ENCODE measurements around the gene PHACTR3.
"Not testable (repeated sequence)": the region's sequence is repeated elsewhere in the genome, so short reads cannot be mapped to it uniquely, and the experiment has no call there.

PHACTR3 gene

GRCh38 chr20:59850018-59850641, 245.8 kb downstream of the PHACTR3 start:
- no peak for DNase-seq (ENCODE audit: low read depth, low spot score)

GRCh38 chr20:59856526-59856925, 252.2 kb downstream of the PHACTR3 start:
- DNase-seq (ENCODE audit: low read depth, low spot score), result not testable (repeated sequence)

- DNase-seq (ENCODE audit: low read depth, low spot score), result not testable (repeated sequence)
Measured at GRCh38 chr20:59856941-59857340, 252.6 kb downstream of the PHACTR3 start.

DNA sequence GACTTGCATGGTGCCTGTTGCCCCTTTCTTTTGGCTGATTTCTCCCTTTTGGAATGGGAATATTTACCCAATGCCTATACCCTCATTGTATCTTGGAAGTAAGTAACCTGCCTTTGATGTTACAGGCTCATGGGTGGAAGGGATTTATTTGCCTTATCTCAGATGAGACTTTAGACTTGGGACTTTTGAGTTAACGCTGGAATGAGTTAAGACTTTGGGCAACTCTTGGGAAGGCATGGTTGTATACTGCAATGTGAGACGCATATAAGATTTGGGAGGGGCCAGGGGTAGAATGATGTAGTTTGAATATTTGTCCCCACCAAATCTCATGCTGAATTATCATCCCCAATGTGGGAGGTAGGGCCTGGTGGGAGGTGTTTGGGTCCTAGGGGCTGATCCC, 253.6 kb downstream of the PHACTR3 start:
- no peak for DNase-seq (ENCODE audit: low read depth, low spot score)

DNA sequence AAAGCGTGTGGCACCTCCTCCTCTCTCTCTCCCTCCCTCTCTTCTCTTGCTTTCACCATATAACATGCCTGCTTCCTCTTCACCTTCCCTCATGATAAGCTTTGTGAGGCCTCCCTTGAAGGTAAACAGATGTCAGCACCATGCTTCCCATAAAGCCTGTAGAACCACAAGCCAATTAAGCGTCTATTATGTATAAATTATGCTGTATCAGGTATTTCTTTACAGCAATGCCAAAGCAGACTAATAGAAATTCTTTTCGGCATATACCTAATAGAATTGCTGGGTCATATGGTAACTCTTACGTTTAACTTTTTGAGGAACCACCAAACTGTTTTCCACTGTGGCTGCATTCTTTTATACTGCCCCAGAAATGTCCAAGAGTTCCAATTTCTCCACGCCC, 254.1 kb downstream of the PHACTR3 start:
- no peak for DNase-seq (ENCODE audit: low read depth, low spot score)

GRCh38 chr20:59861401-59861800, 257.1 kb downstream of the PHACTR3 start:
- DNase-seq (ENCODE audit: low read depth, low spot score), result no peak

DNA sequence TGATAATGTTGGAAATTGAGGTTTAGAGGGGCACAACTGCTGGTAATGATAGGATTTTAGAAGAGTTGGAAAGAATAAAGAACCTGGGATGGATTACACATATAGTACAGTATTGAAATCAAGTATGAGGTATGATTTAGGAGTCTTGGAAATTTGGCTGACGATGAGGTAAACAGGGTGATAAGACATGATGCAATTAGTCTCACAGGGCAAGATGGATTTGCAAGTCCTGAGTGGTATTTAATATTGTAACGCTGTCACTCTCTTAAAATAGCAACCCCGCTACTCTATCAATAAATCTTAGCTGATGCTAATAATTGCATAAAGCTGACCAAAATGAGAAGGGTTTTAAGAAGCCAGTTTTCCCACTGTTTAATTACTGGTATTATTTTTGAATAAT, 258.7 kb downstream of the PHACTR3 start:
- DNase-seq (ENCODE audit: low read depth, low spot score), result no peak

- no peak for DNase-seq (ENCODE audit: low read depth, low spot score)
Measured at GRCh38 chr20:59864726-59865125, 260.4 kb downstream of the PHACTR3 start.

DNA sequence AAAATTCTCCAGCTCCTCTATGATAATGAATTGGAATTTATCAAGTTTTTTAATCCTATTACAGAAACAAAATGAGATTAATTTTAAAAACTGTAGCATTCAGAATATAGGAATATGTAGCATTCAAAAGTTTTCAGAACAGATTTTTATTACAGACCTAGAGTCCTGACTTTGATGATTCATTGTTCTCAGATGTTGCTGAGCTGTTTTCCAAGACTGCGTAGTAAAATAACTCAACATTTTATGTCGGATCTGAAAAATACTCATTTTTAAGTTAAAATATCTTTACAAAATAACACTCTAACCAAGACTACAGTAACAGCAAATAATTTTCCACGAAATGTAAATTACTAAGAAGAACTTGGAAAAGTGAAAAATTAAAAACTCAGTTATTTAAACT, 262.0 kb downstream of the PHACTR3 start:
- DNase-seq (ENCODE audit: low read depth, low spot score), result no peak

DNA sequence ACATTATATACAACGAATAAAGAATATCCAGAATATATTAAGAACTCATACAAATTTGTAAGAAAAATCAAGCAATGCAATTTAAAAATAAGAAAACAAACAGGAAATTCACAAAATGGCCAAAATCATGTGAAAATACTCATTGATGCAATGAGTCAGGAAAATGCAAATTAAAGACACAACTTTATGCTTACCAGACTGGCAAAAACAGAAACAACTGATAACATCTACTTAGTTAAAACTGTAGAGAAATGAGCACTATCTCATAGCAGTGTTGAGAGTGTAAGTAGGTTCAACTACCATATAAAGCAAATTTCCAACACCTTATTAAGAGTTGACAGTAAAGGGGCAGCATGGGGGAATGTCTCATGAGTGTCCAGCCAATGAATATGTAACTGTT, 266.8 kb downstream of the PHACTR3 start:
- DNase-seq (ENCODE audit: low read depth, low spot score), result no peak

- DNase-seq (ENCODE audit: low read depth, low spot score), result no peak
Measured at GRCh38 chr20:59873409-59873808, 269.1 kb downstream of the PHACTR3 start.

DNA sequence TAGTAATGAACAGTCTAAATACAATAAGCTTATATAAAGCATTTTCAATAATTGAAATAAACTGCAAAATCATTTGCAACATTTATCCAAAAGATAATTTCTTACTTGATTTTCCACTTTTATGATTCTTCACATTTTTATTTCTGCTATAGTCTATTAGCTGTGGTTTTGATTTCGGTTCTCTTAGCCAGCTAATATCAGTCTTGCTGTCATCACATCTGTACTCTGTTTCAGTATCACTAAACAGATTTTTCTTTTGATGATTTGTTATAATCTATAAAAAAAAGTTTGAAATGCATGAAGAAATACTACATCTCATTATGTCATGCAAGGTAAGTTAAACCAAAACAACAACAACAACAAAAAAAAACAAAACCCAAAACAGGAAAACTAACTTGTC, 275.9 kb downstream of the PHACTR3 start:
- no peak for DNase-seq (ENCODE audit: low read depth, low spot score)

DNA sequence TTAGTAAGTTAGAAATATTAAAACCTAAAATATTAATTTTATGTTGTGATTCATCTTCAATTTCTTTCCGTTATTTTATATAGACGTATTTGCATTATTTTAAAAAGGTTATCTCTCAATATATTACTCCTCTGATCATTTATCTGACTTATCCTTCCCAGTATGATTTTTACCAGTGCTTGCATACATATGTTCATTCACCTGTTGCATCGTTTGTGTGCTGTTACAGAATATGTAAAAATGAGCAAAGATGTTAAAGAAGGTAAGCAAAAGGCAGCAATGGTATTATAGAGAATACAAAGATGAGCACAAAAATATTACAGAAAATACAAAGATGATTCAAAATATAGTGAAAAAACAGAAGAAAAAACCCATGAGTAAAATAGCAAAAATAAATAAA, 280.2 kb downstream of the PHACTR3 start:
- DNase-seq (ENCODE audit: low read depth, low spot score), result no peak

- no peak for DNase-seq (ENCODE audit: low read depth, low spot score)
Measured at GRCh38 chr20:59888050-59888449, 283.7 kb downstream of the PHACTR3 start.

GRCh38 chr20:59890035-59890434, 285.7 kb downstream of the PHACTR3 start:
- not testable (repeated sequence) for DNase-seq (ENCODE audit: low read depth, low spot score)

DNA sequence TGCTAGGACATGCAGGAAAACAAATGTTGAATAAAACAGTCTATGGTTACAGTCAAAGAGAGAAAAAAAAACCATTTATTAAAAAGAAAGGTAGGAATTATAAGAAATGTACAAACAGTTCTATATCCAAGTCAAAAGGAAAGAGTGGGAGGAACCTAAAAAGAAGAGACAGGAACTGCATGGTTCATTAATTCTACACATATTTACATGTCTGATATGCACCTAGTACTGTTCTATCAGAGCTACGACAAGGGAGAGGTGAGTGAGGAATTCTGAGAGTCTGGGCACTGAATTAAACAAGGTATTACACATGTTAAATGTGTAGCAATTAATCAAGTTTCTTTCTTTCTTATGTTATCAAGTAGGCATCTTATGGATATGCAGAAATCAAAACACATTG, 287.2 kb downstream of the PHACTR3 start:
- no peak for DNase-seq (ENCODE audit: low read depth, low spot score)

- no peak for DNase-seq (ENCODE audit: low read depth, low spot score)
Measured at GRCh38 chr20:59895908-59896307, 291.6 kb downstream of the PHACTR3 start.
